SU-DHL-6 (cell line): ENCODE measurements around the gene SMC4.

Experiments used
- EZH2phosphoT487 ChIP-seq: fragments of 200-600 bp; sonication (generic), shearing (Covaris generic); conservative IDR thresholded peaks from 2 replicates; pipeline ENCODE4 v1.6.1; 2018; ENCODE audit warnings: mild to moderate bottlenecking, antibody characterized with exemption, low read length, moderate library complexity, mixed read lengths
- TF ChIP-seq, protein P1 (sequence below): fragments of 200-600 bp; sonication (generic); IDR thresholded peaks from one replicate; pipeline ENCODE4 v1.5.1; 2017; ENCODE audit warnings: antibody characterized with exemption, mild to moderate bottlenecking, low read length, moderate library complexity; ENCODE audit not compliant: insufficient read depth, poor library complexity, severe bottlenecking

DNA sequence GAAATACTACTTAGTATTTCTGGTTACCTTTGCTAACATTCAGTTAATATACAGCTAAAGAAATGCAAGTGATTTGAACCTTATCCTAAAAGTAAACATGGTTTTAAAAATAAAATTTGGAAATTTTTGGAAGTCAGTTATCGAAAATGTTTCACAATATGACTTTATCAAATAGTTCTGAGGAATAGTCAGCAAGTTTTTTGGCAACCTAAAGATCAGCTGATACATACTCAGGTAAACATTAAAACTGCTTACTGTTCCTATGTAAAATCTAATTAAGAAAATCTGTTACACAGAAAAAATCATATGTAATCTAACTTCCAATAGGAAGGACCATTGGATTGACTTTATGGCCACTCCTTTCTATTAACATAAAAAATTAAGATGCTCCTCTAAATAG, 24.5 kb upstream of the SMC4 start:
- TF ChIP-seq, protein P1, sequence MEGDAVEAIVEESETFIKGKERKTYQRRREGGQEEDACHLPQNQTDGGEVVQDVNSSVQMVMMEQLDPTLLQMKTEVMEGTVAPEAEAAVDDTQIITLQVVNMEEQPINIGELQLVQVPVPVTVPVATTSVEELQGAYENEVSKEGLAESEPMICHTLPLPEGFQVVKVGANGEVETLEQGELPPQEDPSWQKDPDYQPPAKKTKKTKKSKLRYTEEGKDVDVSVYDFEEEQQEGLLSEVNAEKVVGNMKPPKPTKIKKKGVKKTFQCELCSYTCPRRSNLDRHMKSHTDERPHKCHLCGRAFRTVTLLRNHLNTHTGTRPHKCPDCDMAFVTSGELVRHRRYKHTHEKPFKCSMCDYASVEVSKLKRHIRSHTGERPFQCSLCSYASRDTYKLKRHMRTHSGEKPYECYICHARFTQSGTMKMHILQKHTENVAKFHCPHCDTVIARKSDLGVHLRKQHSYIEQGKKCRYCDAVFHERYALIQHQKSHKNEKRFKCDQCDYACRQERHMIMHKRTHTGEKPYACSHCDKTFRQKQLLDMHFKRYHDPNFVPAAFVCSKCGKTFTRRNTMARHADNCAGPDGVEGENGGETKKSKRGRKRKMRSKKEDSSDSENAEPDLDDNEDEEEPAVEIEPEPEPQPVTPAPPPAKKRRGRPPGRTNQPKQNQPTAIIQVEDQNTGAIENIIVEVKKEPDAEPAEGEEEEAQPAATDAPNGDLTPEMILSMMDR, result no peak
- no peak for TF ChIP-seq EZH2phosphoT487
